SJCRH30 (cell line): Measurements from ENCODE around the gene CD2. TPM values are rescaled to one million over a fixed set of nuclear protein-coding genes. Genes with fewer than 3 reads are reported as not detected.

Experiments used
- DNase-seq, 2 experiments: peaks; one replicate each; pipeline ENCODE4 v3.0.0-alpha.2; 2015 to 2020
- H3K27ac ChIP-seq: fragments of 250-450 bp; sonication (Bioruptor Pico); 2 replicates; pipeline ENCODE4 v1.5.1; 2020; ENCODE audit warnings: mild to moderate bottlenecking, moderate library complexity
- H3K27me3 ChIP-seq: fragments of 250-450 bp; sonication (Bioruptor Pico); 2 replicates; pipeline ENCODE4 v1.5.1; 2020; ENCODE audit warnings: mild to moderate bottlenecking, moderate library complexity
- H3K36me3 ChIP-seq: fragments of 250-450 bp; sonication (Bioruptor Pico); 2 replicates; pipeline ENCODE4 v1.5.1; 2020; ENCODE audit warnings: mild to moderate bottlenecking, moderate library complexity
- H3K4me1 ChIP-seq: fragments of 250-450 bp; sonication (Bioruptor Pico); 2 replicates; pipeline ENCODE4 v1.5.1; 2020; ENCODE audit warnings: mild to moderate bottlenecking, moderate library complexity
- H3K4me3 ChIP-seq: fragments of 250-450 bp; sonication (Bioruptor Pico); 2 replicates; pipeline ENCODE4 v1.5.1; 2020; ENCODE audit warnings: mild to moderate bottlenecking, moderate library complexity
- H3K9me3 ChIP-seq: fragments of 250-450 bp; sonication (Bioruptor Pico); replicated peaks from 2 replicates; pipeline ENCODE4 v1.5.1; 2020; ENCODE audit warnings: mild to moderate bottlenecking, moderate library complexity
- total RNA-seq: library from RNA; depleted of rRNA; stranded (reverse); fragments of >200 nt; shearing (Covaris generic); gene quantifications from 2 replicates; pipeline ENCODE4 v1.2.3, GENCODE V29; 2014

The CD2 gene
- total RNA-seq, 1 experiment from 2014 or later: not detected

GRCh38 chr1:116770625-116771024 lies 16.4 kb downstream of the CD2 start:
- Histone ChIP-seq H3K9me3 (0 out of 2 replicates have a peak, but pooled peaks cover 5% of the 10 kb centered on the region), H3K4me1 (no peaks in the 10 kb centered on the region; the same call in 1 of the 2 replicates), H3K36me3 (no peaks in the 10 kb centered on the region), H3K27me3 (no peaks in the 10 kb centered on the region), H3K4me3 (no peak overlapping the region), H3K27ac (no peak overlapping the region)
- DNase-seq: no peak

- no peak overlapping the region for H3K27ac ChIP-seq
- no peaks in the 10 kb centered on the region; the same call in 1 of the 2 replicates for H3K4me1 ChIP-seq
- DNase-seq: no peak
- no peak overlapping the region for H3K4me3 ChIP-seq
- H3K9me3 ChIP-seq: peaks cover 5% of the 10 kb centered on the region; the same call in 1 of the 2 replicates
- H3K27me3 ChIP-seq: no peaks in the 10 kb centered on the region
- H3K36me3 ChIP-seq: no peaks in the 10 kb centered on the region
Observed at GRCh38 chr1:116771997-116772647, 17.9 kb downstream of the CD2 start.

- no peak for DNase-seq
- Histone ChIP-seq H3K9me3 (peaks cover 5% of the 10 kb centered on the region; the same call in 1 of the 2 replicates), H3K4me3 (no peak overlapping the region), H3K27me3 (no peaks in the 10 kb centered on the region), H3K36me3 (no peaks in the 10 kb centered on the region), H3K4me1 (no peaks in the 10 kb centered on the region; the same call in 1 of the 2 replicates), H3K27ac (no peak overlapping the region)
Observed at GRCh38 chr1:116772648-116773045, 18.4 kb downstream of the CD2 start.

- Histone ChIP-seq H3K27me3 (no peaks in the 10 kb centered on the region), H3K4me1 (no peaks in the 10 kb centered on the region; the same call in 1 of the 2 replicates), H3K36me3 (no peaks in the 10 kb centered on the region), H3K9me3 (peaks cover 5% of the 10 kb centered on the region; the same call in 1 of the 2 replicates), H3K4me3 (no peak overlapping the region), H3K27ac (no peak overlapping the region)
- no peak for DNase-seq
Observed at GRCh38 chr1:116775116-116775752, 21.0 kb downstream of the CD2 start.

GRCh38 chr1:116777831-116778830 lies 23.9 kb downstream of the CD2 start:
- DNase-seq: no peak
- no peaks in the 10 kb centered on the region for H3K4me1 ChIP-seq
- no peak overlapping the region for H3K4me3 ChIP-seq
- no peaks in the 10 kb centered on the region; the same call in 1 of the 2 replicates for H3K9me3 ChIP-seq
- H3K36me3 ChIP-seq: no peaks in the 10 kb centered on the region
- no peak overlapping the region for H3K27ac ChIP-seq
- H3K27me3 ChIP-seq: no peaks in the 10 kb centered on the region

GRCh38 chr1:116781034-116781433 lies 26.8 kb downstream of the CD2 start:
- H3K9me3 ChIP-seq: peaks cover 4% of the 10 kb centered on the region
- no peak overlapping the region for H3K27ac ChIP-seq
- DNase-seq: no peak
- H3K36me3 ChIP-seq: no peaks in the 10 kb centered on the region
- H3K4me1 ChIP-seq: no peaks in the 10 kb centered on the region
- no peak overlapping the region for H3K4me3 ChIP-seq
- H3K27me3 ChIP-seq: no peaks in the 10 kb centered on the region

- H3K27me3 ChIP-seq: no peaks in the 10 kb centered on the region
- H3K36me3 ChIP-seq: no peaks in the 10 kb centered on the region
- no peak for DNase-seq
- H3K27ac ChIP-seq: no peak overlapping the region
- peaks cover 4% of the 10 kb centered on the region for H3K9me3 ChIP-seq
- no peak overlapping the region for H3K4me3 ChIP-seq
- no peaks in the 10 kb centered on the region for H3K4me1 ChIP-seq
Observed at GRCh38 chr1:116785006-116785405, 30.8 kb downstream of the CD2 start.

- Histone ChIP-seq H3K9me3 (peaks cover 4% of the 10 kb centered on the region), H3K36me3 (no peaks in the 10 kb centered on the region), H3K4me1 (no peaks in the 10 kb centered on the region), H3K27ac (no peak overlapping the region), H3K27me3 (no peaks in the 10 kb centered on the region), H3K4me3 (no peak overlapping the region)
- DNase-seq: no peak
Observed at GRCh38 chr1:116786049-116786448, 31.8 kb downstream of the CD2 start.

GRCh38 chr1:116791727-116792126 lies 37.5 kb downstream of the CD2 start:
- Histone ChIP-seq H3K4me3 (no peak overlapping the region), H3K27me3 (no peaks in the 10 kb centered on the region)

GRCh38 chr1:116793357-116793935 lies 39.2 kb downstream of the CD2 start:
- DNase-seq: no peak
- Histone ChIP-seq H3K9me3 (no peaks in the 10 kb centered on the region; the same call in none of the 2 replicates), H3K36me3 (no peaks in the 10 kb centered on the region), H3K4me3 (no peak overlapping the region), H3K27ac (no peak overlapping the region), H3K27me3 (no peaks in the 10 kb centered on the region), H3K4me1 (no peaks in the 10 kb centered on the region)

More at GRCh38 chr1:116791727-116792126, 37.5 kb downstream of the CD2 start:
- no peak overlapping the region for H3K27ac ChIP-seq
- no peaks in the 10 kb centered on the region for H3K36me3 ChIP-seq
- no peak for DNase-seq
- no peaks in the 10 kb centered on the region; the same call in 1 of the 2 replicates for H3K9me3 ChIP-seq
- H3K4me1 ChIP-seq: no peaks in the 10 kb centered on the region

GRCh38 chr1:116794371-116794770 lies 40.1 kb downstream of the CD2 start:
- no peaks in the 10 kb centered on the region; the same call in none of the 2 replicates for H3K9me3 ChIP-seq
- no peak overlapping the region for H3K4me3 ChIP-seq
- no peaks in the 10 kb centered on the region for H3K4me1 ChIP-seq
- H3K27me3 ChIP-seq: no peaks in the 10 kb centered on the region
- no peak overlapping the region for H3K27ac ChIP-seq
- H3K36me3 ChIP-seq: no peaks in the 10 kb centered on the region
- DNase-seq: no peak

- Histone ChIP-seq H3K4me3 (no peak overlapping the region), H3K27ac (no peak overlapping the region), H3K9me3 (no peaks in the 10 kb centered on the region; the same call in none of the 2 replicates), H3K27me3 (no peaks in the 10 kb centered on the region), H3K36me3 (no peaks in the 10 kb centered on the region), H3K4me1 (no peaks in the 10 kb centered on the region)
- no peak for DNase-seq
Observed at GRCh38 chr1:116794804-116795481, 40.7 kb downstream of the CD2 start.

- no peaks in the 10 kb centered on the region for H3K36me3 ChIP-seq
- DNase-seq: no peak
- no peak overlapping the region for H3K27ac ChIP-seq
- H3K27me3 ChIP-seq: no peaks in the 10 kb centered on the region
- H3K9me3 ChIP-seq: no peaks in the 10 kb centered on the region; the same call in none of the 2 replicates
- H3K4me3 ChIP-seq: no peak overlapping the region
- no peaks in the 10 kb centered on the region for H3K4me1 ChIP-seq
Observed at GRCh38 chr1:116795482-116795829, 41.2 kb downstream of the CD2 start.

- H3K27ac ChIP-seq: no peak overlapping the region
- H3K4me3 ChIP-seq: no peak overlapping the region
Observed at GRCh38 chr1:116804736-116805135, 50.5 kb downstream of the CD2 start.

More at GRCh38 chr1:116804736-116805135, 50.5 kb downstream of the CD2 start:
- no peak for DNase-seq
- no peaks in the 10 kb centered on the region for H3K9me3 ChIP-seq
- peaks cover 12% of the 10 kb centered on the region for H3K4me1 ChIP-seq
- H3K27me3 ChIP-seq: no peaks in the 10 kb centered on the region
- no peaks in the 10 kb centered on the region for H3K36me3 ChIP-seq
